Lung (tissue), 12 donors: ENCODE results near the gene ANO1. TPM values are rescaled to one million over a fixed set of nuclear protein-coding genes. Genes with fewer than 3 reads are reported as not detected.

Experiments used
- ATAC-seq: fragments of 200-7000 bp; cut with Tn5 transposase; one replicate; pipeline ENCODE4 v1.9.1; 2020; ENCODE audit warnings: moderate number of reproducible peaks; ENCODE audit not compliant: insufficient read depth, low FRiP score
- DNase-seq, 3 donors: peaks; one replicate each; pipeline ENCODE4 v3.0.0-alpha.2; 2013 to 2017
- H3K27ac ChIP-seq, 2 donors: one replicate each; pipeline ENCODE4 v1.5.1; 2013; ENCODE audit warnings: mild to moderate bottlenecking in 2 of 2, moderate library complexity in 2 of 2, control low read depth in 1 of 2, inconsistent platforms in 1 of 2, low read depth in 1 of 2, low read length in 1 of 2
- H3K27me3 ChIP-seq, 3 donors: one replicate each; pipeline ENCODE4 v1.5.1; 2013; ENCODE audit warnings: low read length in 2 of 3; ENCODE audit not compliant: control insufficient read depth in 3 of 3, insufficient read depth in 3 of 3
- H3K36me3 ChIP-seq, 4 donors: one replicate each; pipeline ENCODE4 v1.5.1; 2013; ENCODE audit warnings: low read length in 4 of 4, mild to moderate bottlenecking in 1 of 4, moderate library complexity in 1 of 4; ENCODE audit not compliant: control insufficient read depth in 4 of 4, insufficient read depth in 4 of 4
- H3K4me1 ChIP-seq, 5 donors: one replicate each; pipeline ENCODE4 v1.5.1; 2013; ENCODE audit warnings: low read length in 5 of 5, mild to moderate bottlenecking in 2 of 5, moderate library complexity in 1 of 5; ENCODE audit not compliant: control insufficient read depth in 5 of 5, insufficient read depth in 5 of 5
- H3K4me3 ChIP-seq: one replicate; pipeline ENCODE4 v1.5.1; 2013; ENCODE audit warnings: mild to moderate bottlenecking, control low read depth, moderate library complexity
- H3K9ac ChIP-seq, 2 donors: one replicate each; pipeline ENCODE4 v1.5.1; 2013; ENCODE audit warnings: low read length in 2 of 2, control low read depth in 1 of 2; ENCODE audit not compliant: insufficient read depth in 1 of 2
- H3K9me3 ChIP-seq, 4 donors: one replicate each; pipeline ENCODE4 v1.5.1; 2013; ENCODE audit warnings: low read length in 3 of 4, mild to moderate bottlenecking in 1 of 4, moderate library complexity in 1 of 4; ENCODE audit not compliant: control insufficient read depth in 4 of 4, insufficient read depth in 3 of 4
- CTCF ChIP-seq: IDR thresholded peaks from 2 replicates; pipeline ENCODE4 v1.5.1; 2012; ENCODE audit warnings: mild to moderate bottlenecking; ENCODE audit errors: control extremely low read depth, extremely low read depth
- WGBS, 2 donors: extraction: QIAGEN DNeasy Blood & Tissue Kit; methylation state at CpG; one replicate each; pipeline ENCODE4 v1.1.7; 2013; 5-methylcytosine and 5-hydroxymethylcytosine counted together
- polyA plus RNA-seq, 2 donors: library from polyadenylated mRNA; stranded (reverse); fragments of 200-250 nt; gene quantifications; one replicate each; pipeline ENCODE4 v1.2.1, GENCODE V29; 2013
- total RNA-seq, 2 donors: library from RNA; depleted of rRNA in 1 of 2; stranded (reverse); fragments of >200 nt in 1 of 2; gene quantifications; one replicate each; pipeline ENCODE4 v1.2.1, GENCODE V29; 2014 to 2021
- donor health status: control.
- donor health status: control.
- donor health status: Bipolar disorder and iron deficiency.
- donor health status: healthy.
- donor health status: DM: yes; HTN: yes; CAD: no.

Gene ANO1
- total and polyA plus RNA-seq, 4 donors: 1.2 to 10.8 (median 5.5) TPM

DNA sequence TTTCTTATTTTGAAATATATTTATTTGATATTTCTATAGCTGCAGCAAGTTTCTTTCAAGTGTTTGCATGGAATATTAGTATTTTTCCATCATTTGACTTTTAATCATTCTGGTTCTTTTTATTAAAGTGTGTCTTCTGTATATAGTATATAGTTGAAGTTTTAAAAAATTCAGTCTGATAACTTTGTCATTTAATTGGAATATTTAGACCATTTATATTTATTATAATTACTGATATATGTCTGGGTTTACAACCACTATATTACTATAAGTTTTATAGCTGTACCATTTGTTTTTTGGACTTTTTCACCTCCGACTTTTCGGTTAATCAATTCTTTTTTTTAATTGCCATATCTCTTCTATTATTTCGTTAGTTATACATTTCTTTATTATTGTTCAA, 22.7 kb upstream of the ANO1 start:
- 64 to 65% methylated on average over 3 of the region's 3 CpGs for WGBS, 2 donors
- H3K4me3 ChIP-seq: no peak overlapping the region
- DNase-seq: no peak
- peaks cover 0 to 3% (median 0%) of the 10 kb centered on the region in 4 donors for H3K9me3 ChIP-seq
- ATAC-seq: no peak
- H3K27me3 ChIP-seq: no peaks in the 10 kb centered on the region
- TF ChIP-seq CTCF: no peak
- H3K27ac ChIP-seq: no peak overlapping the region
- no peaks in the 10 kb centered on the region for H3K4me1 ChIP-seq
- H3K36me3 ChIP-seq: no peaks in the 10 kb centered on the region
- no peak overlapping the region for H3K9ac ChIP-seq

DNA sequence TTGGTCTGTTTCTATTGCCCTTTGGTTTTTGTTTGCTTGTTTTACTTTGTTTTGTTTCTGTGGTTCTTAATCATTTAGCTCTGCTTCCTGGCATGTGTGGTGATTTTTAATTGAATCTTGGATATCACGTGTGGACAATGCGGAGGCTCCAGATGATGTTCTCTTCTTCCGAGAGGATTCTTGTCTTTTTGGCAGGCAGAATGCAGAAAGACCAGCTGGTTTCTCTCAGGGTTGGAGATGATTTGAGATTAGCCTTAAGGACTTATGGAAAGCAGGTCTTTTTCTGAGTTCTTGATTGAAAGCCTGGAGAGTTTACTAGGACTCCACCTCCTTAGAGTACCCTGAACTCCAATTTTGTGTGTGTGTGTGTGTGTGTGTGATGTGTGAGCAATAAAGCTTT, 21.0 kb upstream of the ANO1 start:
- Histone ChIP-seq H3K9ac (no peak overlapping the region), H3K27me3 (no peaks in the 10 kb centered on the region), H3K4me1 (no peaks in the 10 kb centered on the region), H3K9me3 (peaks cover 0 to 5% (median 0%) of the 10 kb centered on the region in 4 donors), H3K4me3 (no peak overlapping the region), H3K36me3 (no peaks in the 10 kb centered on the region), H3K27ac (no peak overlapping the region)
- TF ChIP-seq CTCF: no peak
- peak in 2 of 3 donors; percentile 29 to 61 for DNase-seq
- 71 to 86% methylated on average over 3 of the region's 3 CpGs for WGBS, 2 donors
- no peak for ATAC-seq

DNA sequence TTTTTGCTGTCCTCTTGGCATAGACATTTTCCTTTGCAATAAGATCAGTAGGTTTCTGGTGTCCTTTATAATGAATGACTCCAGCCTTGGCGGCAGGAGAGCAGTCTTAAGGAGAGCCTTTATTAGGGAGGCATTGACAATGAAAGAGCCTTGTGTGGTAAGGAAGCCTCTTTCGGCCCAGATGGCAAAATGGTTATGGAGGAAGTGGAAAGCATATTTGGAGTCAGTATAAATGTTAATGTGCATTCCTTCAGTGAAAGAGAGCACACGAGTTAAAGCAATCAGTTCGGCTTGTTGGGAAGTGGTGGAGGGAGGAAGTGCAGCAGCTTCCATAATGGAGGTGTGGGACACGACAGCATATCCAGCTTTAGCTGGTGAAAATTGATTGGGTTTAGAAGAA, 18.1 kb upstream of the ANO1 start:
- H3K27me3 ChIP-seq: no peaks in the 10 kb centered on the region
- TF ChIP-seq CTCF: no peak
- ATAC-seq: no peak
- WGBS, 2 donors: 66% methylated on average over 5 of the region's 5 CpGs
- no peak for DNase-seq
- no peak overlapping the region for H3K9ac ChIP-seq
- no peaks in the 10 kb centered on the region for H3K4me1 ChIP-seq
- no peak overlapping the region for H3K4me3 ChIP-seq
- H3K36me3 ChIP-seq: no peaks in the 10 kb centered on the region
- H3K9me3 ChIP-seq: peaks cover 0 to 1% (median 0%) of the 10 kb centered on the region in 4 donors
- H3K27ac ChIP-seq: no peak overlapping the region

GRCh38 chr11:70060611-70061293, 17.4 kb upstream of the ANO1 start:
- ATAC-seq (no peak), DNase-seq (no peak)
- Histone ChIP-seq H3K27ac (no peak overlapping the region), H3K9me3 (peaks cover 0 to 1% (median 0%) of the 10 kb centered on the region in 4 donors), H3K9ac (no peak overlapping the region), H3K27me3 (no peaks in the 10 kb centered on the region), H3K36me3 (no peaks in the 10 kb centered on the region), H3K4me3 (no peak overlapping the region), H3K4me1 (peaks cover 0 to 3% (median 0%) of the 10 kb centered on the region in 5 donors)
- 80% methylated on average over 10 of the region's 10 CpGs for WGBS, 2 donors
- no peak for TF ChIP-seq CTCF
